HG02588 (cell line): ENCODE measurements around the gene PTH1R.

Experiments
- ATAC-seq: cut with Tn5 transposase; IDR thresholded peaks from one replicate; pipeline ENCODE4 v1.9.1; 2021; ENCODE audit warnings: mild to moderate bottlenecking, moderate library complexity; ENCODE audit not compliant: unreplicated experiment

Gene PTH1R

DNA sequence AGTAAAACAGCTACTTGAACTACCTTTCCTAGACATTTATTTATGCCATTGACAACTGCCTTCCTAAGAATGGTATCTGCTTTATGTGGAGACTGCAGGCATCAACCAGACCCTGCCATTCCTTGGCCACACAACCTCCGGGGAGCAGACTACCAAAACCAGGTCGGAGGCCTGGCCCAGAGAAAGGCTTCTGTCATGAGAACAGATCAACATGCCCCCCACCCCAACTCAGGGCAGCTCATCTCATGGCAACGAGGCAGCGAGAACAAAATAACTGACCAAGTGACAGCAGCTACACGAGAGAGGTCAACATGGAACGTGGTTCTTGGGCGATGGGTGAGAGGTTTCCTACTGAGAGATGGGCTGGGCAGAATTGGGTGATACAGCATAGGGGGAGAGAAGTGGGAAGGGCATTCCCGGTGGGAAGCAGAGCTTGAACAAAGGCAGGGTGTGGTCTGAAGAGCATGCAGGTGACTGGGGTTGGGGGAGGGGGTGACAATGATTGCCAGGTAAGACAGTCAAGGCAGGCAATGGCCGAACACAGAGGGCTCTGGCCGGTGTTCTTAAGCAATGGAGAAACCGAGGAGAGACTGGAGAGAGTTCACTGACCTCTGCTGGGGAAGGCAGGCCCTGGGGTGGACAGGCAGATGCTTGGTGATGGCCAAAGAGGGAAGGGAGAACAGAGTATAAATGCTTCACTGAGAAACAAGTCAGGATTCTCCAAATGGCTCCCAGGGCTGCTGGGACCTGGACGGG lies 65.1 kb downstream of the PTH1R start:
- ATAC-seq: no peak

DNA sequence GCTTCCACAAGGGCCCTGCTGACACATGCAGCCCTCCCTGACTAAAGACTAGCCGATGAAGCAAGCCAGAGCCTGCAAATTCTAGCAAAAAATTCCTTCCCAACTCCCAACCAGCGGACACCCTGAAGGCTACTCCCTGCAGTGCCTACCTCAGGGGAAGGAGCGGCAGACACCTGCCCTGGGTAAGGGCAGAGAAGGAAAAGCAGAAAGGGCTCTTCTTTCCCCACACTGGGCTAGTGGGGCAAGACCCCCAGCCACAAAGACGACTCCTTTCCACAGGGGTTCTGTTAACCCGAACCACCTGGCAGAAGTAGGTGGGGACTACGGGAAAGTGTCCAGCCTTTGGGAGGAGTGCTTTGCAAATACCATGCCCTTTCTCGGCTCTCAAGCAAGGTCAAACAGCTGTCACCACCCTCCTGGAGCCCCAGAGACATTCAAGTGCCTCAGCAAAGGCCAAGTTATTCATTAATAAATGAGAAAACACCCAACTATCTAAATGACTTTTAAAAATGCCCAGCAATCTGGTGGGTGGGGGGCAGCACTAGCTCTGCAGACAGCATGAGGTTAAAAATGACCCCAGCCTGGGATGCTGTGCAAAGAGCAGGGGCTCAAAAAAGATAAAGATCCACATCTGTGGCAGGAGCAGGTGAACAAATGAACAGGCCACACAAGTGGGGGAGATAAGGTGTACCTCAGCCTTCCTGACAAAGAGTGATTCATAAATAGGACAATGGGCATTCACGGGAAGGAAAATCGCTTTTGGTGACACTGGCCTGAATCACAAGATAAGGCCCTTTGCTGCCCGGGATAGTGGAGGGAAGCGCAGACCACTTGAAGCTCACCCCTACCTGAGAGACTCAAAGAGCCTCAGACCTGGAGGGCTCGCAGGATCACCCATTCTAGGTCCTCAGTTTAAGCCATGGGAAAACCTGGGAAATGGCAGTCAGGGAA lies 66.0 kb downstream of the PTH1R start:
- ATAC-seq: no peak

- no peak for ATAC-seq
These were observed 66.7 kb downstream of the PTH1R start for GRCh38 chr3:46944191-46944590.

DNA sequence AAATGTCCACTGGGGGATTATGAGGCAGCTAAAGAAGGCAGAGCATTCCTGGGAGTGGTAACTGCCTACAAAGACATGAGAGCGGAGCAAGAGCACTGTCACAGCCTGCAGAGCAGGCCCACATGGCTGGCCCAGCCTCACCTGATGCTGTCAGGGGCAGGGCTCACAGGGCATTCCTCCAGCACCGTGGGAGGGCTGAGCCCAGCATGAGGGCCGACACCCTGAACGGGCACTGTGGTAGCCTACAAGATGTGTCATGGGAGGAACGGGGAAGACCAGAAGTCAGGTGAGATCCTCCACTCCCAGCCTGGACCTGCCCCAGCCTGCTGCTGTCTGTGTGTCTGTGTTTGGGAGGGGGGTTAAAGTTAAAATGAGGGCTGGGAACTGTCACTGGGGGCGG lies 68.9 kb downstream of the PTH1R start:
- no peak for ATAC-seq

GRCh38 chr3:46946856-46947545 lies 69.5 kb downstream of the PTH1R start:
- ATAC-seq: no peak

GRCh38 chr3:46947546-46947901 lies 70.0 kb downstream of the PTH1R start:
- no peak for ATAC-seq

GRCh38 chr3:46947981-46948791 lies 70.7 kb downstream of the PTH1R start:
- ATAC-seq: no peak

GRCh38 chr3:46948830-46949671 lies 71.5 kb downstream of the PTH1R start:
- ATAC-seq: no peak

DNA sequence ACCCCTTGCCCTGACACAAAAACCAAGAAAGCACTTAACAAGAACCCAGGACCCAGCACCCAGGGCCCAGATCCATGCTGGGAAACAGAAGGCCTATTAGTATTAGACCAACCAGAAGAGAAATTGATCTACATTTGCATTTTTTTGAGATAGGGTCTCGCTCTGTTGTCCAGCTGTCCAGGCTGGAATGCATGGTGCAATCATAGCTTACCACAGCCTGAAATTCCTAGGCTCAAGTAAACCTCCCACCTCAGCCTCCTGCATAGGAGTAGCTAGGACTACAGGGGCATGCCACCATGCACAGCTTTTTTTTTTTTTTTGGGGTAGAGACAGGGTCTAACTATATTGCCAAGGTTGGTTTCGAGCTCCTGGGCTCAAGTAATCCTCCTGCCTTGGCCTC lies 72.7 kb downstream of the PTH1R start:
- no peak for ATAC-seq

DNA sequence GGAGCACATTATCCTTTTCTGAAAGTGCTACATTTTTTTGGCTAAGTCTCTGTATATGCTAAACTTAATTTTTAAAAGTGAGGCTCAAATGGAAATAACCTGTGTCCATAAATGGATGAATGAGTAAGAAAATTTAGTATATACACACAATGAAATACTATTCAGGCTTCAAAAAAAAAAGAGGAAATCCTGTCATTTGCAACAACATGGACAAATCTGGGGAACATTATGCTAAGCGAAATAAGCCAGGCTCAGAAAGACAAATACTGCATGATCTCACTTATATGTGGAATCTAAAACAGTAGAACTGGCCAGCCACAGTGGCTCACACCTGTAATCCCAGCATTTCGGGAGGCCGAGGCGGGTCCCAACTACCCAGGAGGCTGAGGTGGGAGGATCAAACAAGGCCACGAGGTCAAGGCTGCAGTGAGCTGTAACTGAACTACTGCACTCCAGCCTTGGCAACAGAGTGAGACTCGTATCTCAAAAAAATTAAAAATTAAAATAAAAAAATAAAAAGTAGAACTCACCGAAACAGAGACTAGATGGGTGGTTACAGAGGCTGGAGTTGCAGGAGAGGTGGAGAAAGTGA lies 73.2 kb downstream of the PTH1R start:
- no peak for ATAC-seq

DNA sequence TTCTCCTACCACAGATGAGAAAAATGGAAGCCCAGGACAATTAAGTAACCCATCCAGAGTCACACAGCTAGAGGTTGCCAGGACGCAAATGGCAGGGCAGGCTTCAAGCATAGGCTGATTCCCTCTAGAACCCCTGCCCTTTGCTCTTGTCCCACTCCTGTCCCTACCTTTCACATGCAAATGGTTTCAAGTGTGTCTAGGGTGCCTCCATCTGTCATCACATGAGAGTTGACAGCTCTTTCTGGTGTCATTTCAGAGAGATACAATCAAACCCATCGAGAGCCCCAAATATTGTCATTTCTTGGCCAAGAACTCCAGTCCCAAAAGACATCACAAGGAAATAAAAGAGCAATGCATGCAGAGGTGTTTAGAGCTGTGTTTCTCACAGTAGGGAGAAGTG lies 75.3 kb downstream of the PTH1R start:
- no peak for ATAC-seq
